A673 (cell line): Measurements from ENCODE around the gene ITCH. TPM values are rescaled to one million over a fixed set of nuclear protein-coding genes. Genes with fewer than 3 reads are reported as not detected.

Experiments used
- BruUV-seq: library from RNA; stranded (reverse); fragments of 400-500 nt; replicated peaks from 2 replicates; lab custom pipeline; 2021; lab: Mats Ljungman, UMichigan
- CTCF ChIA-PET: fragments of 300-600 bp; sonication (Branson Sonifier 250); formaldehyde crosslinking; loops from one replicate; lab custom pipeline; 2022; ENCODE audit warnings: antibody characterized with exemption; lab: Charles Lee
- POLR2A ChIA-PET: fragments of 300-600 bp; sonication (Branson Sonifier 250); formaldehyde crosslinking; loops from one replicate; lab custom pipeline; 2022; ENCODE audit warnings: antibody characterized with exemption; ENCODE audit not compliant: low non-redundant PET; lab: Charles Lee
- DNase-seq: peaks from one replicate; pipeline ENCODE4 v3.0.0-alpha.2; 2015; ENCODE audit warnings: low spot score
- H3K27ac ChIP-seq: fragments of 200-600 bp; sonication (generic); 2 replicates; pipeline ENCODE4 v1.5.1; 2016; ENCODE audit warnings: mixed run types, low read depth, mild to moderate bottlenecking, mixed read lengths, antibody characterized with exemption, low read length; ENCODE audit not compliant: poor library complexity, severe bottlenecking
- H3K27me3 ChIP-seq: fragments of 200-600 bp; sonication (generic); replicated peaks from 2 replicates; pipeline ENCODE4 v1.6.1; 2017; ENCODE audit warnings: mixed run types, low read depth, mild to moderate bottlenecking, mixed read lengths, antibody characterized with exemption, low read length; ENCODE audit not compliant: insufficient read depth, poor library complexity
- H3K36me3 ChIP-seq: fragments of 200-600 bp; sonication (generic); 2 replicates; pipeline ENCODE4 v1.6.1; 2016; ENCODE audit warnings: mixed run types, mild to moderate bottlenecking, mixed read lengths, antibody characterized with exemption, low read length; ENCODE audit not compliant: insufficient read depth, poor library complexity, severe bottlenecking
- H3K4me1 ChIP-seq: fragments of 200-600 bp; sonication (generic); 2 replicates; pipeline ENCODE4 v1.6.1; 2017; ENCODE audit warnings: mixed run types, mild to moderate bottlenecking, mixed read lengths, antibody characterized with exemption, low read length; ENCODE audit not compliant: insufficient read depth, poor library complexity, severe bottlenecking
- H3K4me3 ChIP-seq: fragments of 200-600 bp; sonication (generic); 2 replicates; pipeline ENCODE4 v1.5.1; 2016; ENCODE audit warnings: low read depth, mixed run types, mild to moderate bottlenecking, mixed read lengths, low read length; ENCODE audit not compliant: poor library complexity, severe bottlenecking
- H3K9me3 ChIP-seq: fragments of 200-600 bp; sonication (generic); 2 replicates; pipeline ENCODE4 v1.6.1; 2016; ENCODE audit warnings: mixed run types, low read depth, mild to moderate bottlenecking, mixed read lengths, antibody characterized with exemption, low read length; ENCODE audit not compliant: poor library complexity, severe bottlenecking
- EZH2 ChIP-seq: fragments of 200-600 bp; sonication (generic); IDR thresholded peaks from 2 replicates; pipeline ENCODE4 v1.6.1; 2017; ENCODE audit warnings: borderline replicate concordance, low read depth, mild to moderate bottlenecking, mixed read lengths, antibody characterized with exemption, low read length; ENCODE audit not compliant: poor library complexity, severe bottlenecking
- intact Hi-C: fragments of 100-400 bp; cut with micrococcal nuclease; formaldehyde crosslinking; loops from one replicate; pipeline ENCODE4 v1.10.0; 2022; ENCODE audit not compliant: unreplicated experiment
- total RNA-seq: library from RNA; stranded (reverse); gene quantifications from 2 replicates; pipeline ENCODE4 v1.2.3, GENCODE V29; 2021
- TF ChIP-seq, protein P1 (sequence below): fragments of 300-800, 200-600 bp; sonication (generic); conservative IDR thresholded peaks from 2 replicates; pipeline ENCODE4 v1.5.1; 2017; ENCODE audit warnings: low read depth, mild to moderate bottlenecking, antibody characterized with exemption, low read length, moderate library complexity, mixed read lengths

Gene ITCH
- total RNA-seq, 1 experiment from 2014 or later: 56.2 TPM

- Histone ChIP-seq H3K4me1 (no peaks in the 10 kb centered on the region), H3K36me3 (peaks cover 52% of the 10 kb centered on the region), H3K27me3 (no peaks in the 10 kb centered on the region), H3K27ac (no peak overlapping the region), H3K9me3 (no peaks in the 10 kb centered on the region), H3K4me3 (no peak overlapping the region)
- intact Hi-C loops: no loop called here
- ChIA-PET POLR2A (interaction anchor here (0.6 kb wide), 1 partner anchor 27 kb away, joined by 3 read pairs; no protein-coding TSS in a partner anchor), CTCF (interaction anchor here (0.6 to 0.7 kb wide), 3 partner anchors 62 to 567 kb away, joined by 3 to 6 read pairs (median 4); no protein-coding TSS in a partner anchor)
- DNase-seq: no peak
- BruUV-seq: no TSS peak
- TF ChIP-seq, protein P1, sequence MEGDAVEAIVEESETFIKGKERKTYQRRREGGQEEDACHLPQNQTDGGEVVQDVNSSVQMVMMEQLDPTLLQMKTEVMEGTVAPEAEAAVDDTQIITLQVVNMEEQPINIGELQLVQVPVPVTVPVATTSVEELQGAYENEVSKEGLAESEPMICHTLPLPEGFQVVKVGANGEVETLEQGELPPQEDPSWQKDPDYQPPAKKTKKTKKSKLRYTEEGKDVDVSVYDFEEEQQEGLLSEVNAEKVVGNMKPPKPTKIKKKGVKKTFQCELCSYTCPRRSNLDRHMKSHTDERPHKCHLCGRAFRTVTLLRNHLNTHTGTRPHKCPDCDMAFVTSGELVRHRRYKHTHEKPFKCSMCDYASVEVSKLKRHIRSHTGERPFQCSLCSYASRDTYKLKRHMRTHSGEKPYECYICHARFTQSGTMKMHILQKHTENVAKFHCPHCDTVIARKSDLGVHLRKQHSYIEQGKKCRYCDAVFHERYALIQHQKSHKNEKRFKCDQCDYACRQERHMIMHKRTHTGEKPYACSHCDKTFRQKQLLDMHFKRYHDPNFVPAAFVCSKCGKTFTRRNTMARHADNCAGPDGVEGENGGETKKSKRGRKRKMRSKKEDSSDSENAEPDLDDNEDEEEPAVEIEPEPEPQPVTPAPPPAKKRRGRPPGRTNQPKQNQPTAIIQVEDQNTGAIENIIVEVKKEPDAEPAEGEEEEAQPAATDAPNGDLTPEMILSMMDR: no peak
- TF ChIP-seq EZH2: no peak
Measured at GRCh38 chr20:34529742-34530141, 166.7 kb downstream of the ITCH start.

DNA sequence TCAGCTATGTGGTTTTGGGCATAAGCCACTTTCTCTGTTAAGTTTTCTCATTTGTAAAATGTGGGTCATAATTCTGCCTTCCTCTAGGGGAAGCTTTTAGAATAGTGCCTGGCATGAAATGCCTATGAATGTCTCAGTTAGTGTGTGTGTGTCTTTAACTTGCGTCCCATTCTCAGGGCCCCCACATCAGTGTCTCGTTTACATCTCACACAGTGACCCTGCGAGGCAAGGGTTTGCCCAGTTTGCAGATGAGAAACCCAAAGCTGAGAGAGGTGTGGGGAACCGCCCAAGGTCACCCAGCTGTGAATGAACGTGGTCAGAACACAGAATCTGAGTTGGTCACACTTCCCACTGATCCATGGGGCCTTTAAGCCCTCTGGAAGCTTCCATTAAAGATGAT is 167.3 kb downstream of the ITCH start:
- no peaks in the 10 kb centered on the region for H3K9me3 ChIP-seq
- POLR2A ChIA-PET: interaction anchor here (0.6 kb wide), 1 partner anchor 26 kb away, joined by 3 read pairs; no protein-coding TSS in a partner anchor

GRCh38 chr20:34531608-34532265 is 168.7 kb downstream of the ITCH start:
- DNase-seq: no peak
- no peaks in the 10 kb centered on the region for H3K4me1 ChIP-seq
- no peak overlapping the region for H3K27ac ChIP-seq
- no peaks in the 10 kb centered on the region for H3K9me3 ChIP-seq
- CTCF ChIA-PET: no interaction called here
- BruUV-seq: no TSS peak
- H3K4me3 ChIP-seq: no peak overlapping the region
- intact Hi-C loops: no loop called here
- TF ChIP-seq, protein P1: no peak
- no peak for TF ChIP-seq EZH2
- no peaks in the 10 kb centered on the region for H3K27me3 ChIP-seq
- POLR2A ChIA-PET: no interaction called here
- peaks cover 64% of the 10 kb centered on the region for H3K36me3 ChIP-seq

More for the DNA sequence above, 167.3 kb downstream of the ITCH start:
- no peaks in the 10 kb centered on the region for H3K27me3 ChIP-seq
- no peaks in the 10 kb centered on the region for H3K4me1 ChIP-seq
- no peak overlapping the region for H3K4me3 ChIP-seq
- no peak for DNase-seq
- BruUV-seq: no TSS peak
- intact Hi-C loops: no loop called here
- H3K36me3 ChIP-seq: peaks cover 56% of the 10 kb centered on the region
- no peak overlapping the region for H3K27ac ChIP-seq
- CTCF ChIA-PET: no interaction called here
- TF ChIP-seq, protein P1: no peak
- no peak for TF ChIP-seq EZH2
